Measurements from ENCODE around the gene AGMO.

The AGMO gene

DNA sequence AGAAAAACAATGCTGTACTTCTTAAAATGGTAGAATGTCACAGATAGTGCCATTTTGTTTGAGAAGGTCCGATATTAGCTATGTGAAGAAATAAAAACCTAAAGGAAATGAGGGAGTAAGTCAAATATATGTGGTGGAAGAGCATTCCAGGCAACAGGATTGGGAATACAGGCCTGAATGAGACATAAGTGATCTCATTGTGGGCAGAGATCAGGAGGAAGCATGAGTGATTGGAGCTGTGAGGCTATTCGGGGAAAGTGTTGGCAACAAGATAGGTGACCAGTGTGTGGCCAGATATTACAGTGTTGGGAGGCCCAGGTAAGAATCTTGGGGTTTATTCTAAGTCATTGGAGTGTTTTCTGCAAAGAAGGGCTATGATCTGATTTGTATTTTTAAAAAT is 41.3 kb upstream of the AGMO start:
- DNase-seq = no peak
- TF ChIP-seq EZH2phosphoT487 (IDR thresholded peaks at IDR 0.05; ENCODE audit: low read length) (no peak), EZH2 (optimal IDR thresholded peaks at IDR 0.05; ENCODE audit: low read depth, low read length) (no peak)
- TF ChIP-seq, protein P1, sequence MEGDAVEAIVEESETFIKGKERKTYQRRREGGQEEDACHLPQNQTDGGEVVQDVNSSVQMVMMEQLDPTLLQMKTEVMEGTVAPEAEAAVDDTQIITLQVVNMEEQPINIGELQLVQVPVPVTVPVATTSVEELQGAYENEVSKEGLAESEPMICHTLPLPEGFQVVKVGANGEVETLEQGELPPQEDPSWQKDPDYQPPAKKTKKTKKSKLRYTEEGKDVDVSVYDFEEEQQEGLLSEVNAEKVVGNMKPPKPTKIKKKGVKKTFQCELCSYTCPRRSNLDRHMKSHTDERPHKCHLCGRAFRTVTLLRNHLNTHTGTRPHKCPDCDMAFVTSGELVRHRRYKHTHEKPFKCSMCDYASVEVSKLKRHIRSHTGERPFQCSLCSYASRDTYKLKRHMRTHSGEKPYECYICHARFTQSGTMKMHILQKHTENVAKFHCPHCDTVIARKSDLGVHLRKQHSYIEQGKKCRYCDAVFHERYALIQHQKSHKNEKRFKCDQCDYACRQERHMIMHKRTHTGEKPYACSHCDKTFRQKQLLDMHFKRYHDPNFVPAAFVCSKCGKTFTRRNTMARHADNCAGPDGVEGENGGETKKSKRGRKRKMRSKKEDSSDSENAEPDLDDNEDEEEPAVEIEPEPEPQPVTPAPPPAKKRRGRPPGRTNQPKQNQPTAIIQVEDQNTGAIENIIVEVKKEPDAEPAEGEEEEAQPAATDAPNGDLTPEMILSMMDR (IDR thresholded peaks at IDR 0.05; ENCODE audit: low read length) = no peak
- H3K4me3 ChIP-seq (ENCODE audit: low read length) = no peak overlapping the region
- no peak overlapping the region for H3K9ac ChIP-seq (ENCODE audit: low read length)
- H4K20me1 ChIP-seq (ENCODE audit: insufficient read depth, low read length) = no peaks in the 10 kb centered on the region
- H3K27me3 ChIP-seq (replicated peaks; ENCODE audit: insufficient read depth, low read length) = no peaks in the 10 kb centered on the region
- no peaks in the 10 kb centered on the region for H3K9me3 ChIP-seq (replicated peaks; ENCODE audit: insufficient read depth, low read length)
- no peak overlapping the region for H2AFZ ChIP-seq (ENCODE audit: low read length)
- no peaks in the 10 kb centered on the region for H3K79me2 ChIP-seq (ENCODE audit: low read length)
- no peaks in the 10 kb centered on the region for H3K4me1 ChIP-seq (ENCODE audit: low read length)
- H3K27ac ChIP-seq (ENCODE audit: low read length) = no peak overlapping the region
- no peaks in the 10 kb centered on the region for H3F3A ChIP-seq (ENCODE audit: insufficient read depth, low read length)
- no peaks in the 10 kb centered on the region for H3K9me2 ChIP-seq (replicated peaks; ENCODE audit: insufficient read depth, low read length)
- H3K4me2 ChIP-seq (ENCODE audit: low read depth, low read length) = no peak overlapping the region
- H3K36me3 ChIP-seq (replicated peaks; ENCODE audit: insufficient read depth, low read length) = no peaks in the 10 kb centered on the region

DNA sequence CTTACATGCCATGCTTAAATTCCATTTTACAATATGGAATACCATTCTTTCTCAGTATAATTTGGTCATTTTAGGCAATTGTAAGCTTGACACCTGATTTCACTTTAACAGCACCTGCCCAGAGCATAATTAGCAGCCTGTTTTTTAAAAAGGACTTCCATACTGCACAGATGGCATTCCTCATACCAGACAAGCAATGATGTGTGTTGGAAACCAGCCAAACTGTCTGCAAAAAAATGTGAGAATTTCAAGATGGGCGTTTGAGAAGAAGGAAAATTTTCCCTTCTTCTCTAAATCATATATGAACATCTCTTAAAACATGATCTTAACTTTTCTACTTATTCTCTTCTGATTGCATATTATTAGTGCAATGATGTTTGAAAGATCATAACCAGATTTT is 40.4 kb upstream of the AGMO start:
- no peak for DNase-seq

DNA sequence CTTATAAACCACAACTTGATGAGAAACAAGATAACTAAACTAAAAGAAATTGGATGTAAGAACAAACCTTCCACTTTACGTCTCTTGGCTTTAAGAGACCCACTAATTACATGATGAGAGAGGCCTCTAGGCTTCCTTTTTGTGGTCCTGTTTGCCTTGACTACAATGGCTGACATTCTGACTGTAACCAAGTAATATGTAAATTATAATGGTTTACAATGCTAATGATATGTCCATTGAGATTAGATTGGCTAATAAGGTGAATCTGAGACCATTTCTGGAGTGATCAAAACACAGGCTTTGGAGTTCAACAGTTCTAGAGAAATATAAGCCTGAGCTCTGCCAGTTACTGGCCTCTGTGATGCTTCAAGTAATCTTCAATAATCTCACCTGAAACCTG is 39.4 kb upstream of the AGMO start:
- no peaks in the 10 kb centered on the region for H3K9me3 ChIP-seq (replicated peaks; ENCODE audit: insufficient read depth, low read length)
- H3K27me3 ChIP-seq (replicated peaks; ENCODE audit: insufficient read depth, low read length) = no peaks in the 10 kb centered on the region
- no peaks in the 10 kb centered on the region for H4K20me1 ChIP-seq (ENCODE audit: insufficient read depth, low read length)
- no peak for DNase-seq
- no peak overlapping the region for H3K9ac ChIP-seq (ENCODE audit: low read length)
- no peak overlapping the region for H3K27ac ChIP-seq (ENCODE audit: low read length)
- H3K79me2 ChIP-seq (ENCODE audit: low read length) = no peaks in the 10 kb centered on the region
- no peaks in the 10 kb centered on the region for H3K36me3 ChIP-seq (replicated peaks; ENCODE audit: insufficient read depth, low read length)
- TF ChIP-seq, protein P1 (IDR thresholded peaks at IDR 0.05; ENCODE audit: low read length) = no peak
- TF ChIP-seq EZH2phosphoT487 (IDR thresholded peaks at IDR 0.05; ENCODE audit: low read length) (no peak), EZH2 (optimal IDR thresholded peaks at IDR 0.05; ENCODE audit: low read depth, low read length) (no peak)
- no peak overlapping the region for H2AFZ ChIP-seq (ENCODE audit: low read length)
- H3K9me2 ChIP-seq (replicated peaks; ENCODE audit: insufficient read depth, low read length) = no peaks in the 10 kb centered on the region
- no peak overlapping the region for H3K4me2 ChIP-seq (ENCODE audit: low read depth, low read length)
- H3F3A ChIP-seq (ENCODE audit: insufficient read depth, low read length) = no peaks in the 10 kb centered on the region
- no peak overlapping the region for H3K4me3 ChIP-seq (ENCODE audit: low read length)
- H3K4me1 ChIP-seq (ENCODE audit: low read length) = no peaks in the 10 kb centered on the region

More for the DNA sequence above, 40.4 kb upstream of the AGMO start:
- Histone ChIP-seq H4K20me1 (ENCODE audit: insufficient read depth, low read length) (no peaks in the 10 kb centered on the region), H3K9ac (ENCODE audit: low read length) (no peak overlapping the region), H2AFZ (ENCODE audit: low read length) (no peak overlapping the region), H3K9me2 (replicated peaks; ENCODE audit: insufficient read depth, low read length) (no peaks in the 10 kb centered on the region), H3K9me3 (replicated peaks; ENCODE audit: insufficient read depth, low read length) (no peaks in the 10 kb centered on the region), H3K27me3 (replicated peaks; ENCODE audit: insufficient read depth, low read length) (no peaks in the 10 kb centered on the region), H3K27ac (ENCODE audit: low read length) (no peak overlapping the region), H3K79me2 (ENCODE audit: low read length) (no peaks in the 10 kb centered on the region), H3K4me1 (ENCODE audit: low read length) (no peaks in the 10 kb centered on the region), H3F3A (ENCODE audit: insufficient read depth, low read length) (no peaks in the 10 kb centered on the region), H3K4me3 (ENCODE audit: low read length) (no peak overlapping the region), H3K36me3 (replicated peaks; ENCODE audit: insufficient read depth, low read length) (no peaks in the 10 kb centered on the region), H3K4me2 (ENCODE audit: low read depth, low read length) (no peak overlapping the region)
- TF ChIP-seq EZH2 (optimal IDR thresholded peaks at IDR 0.05; ENCODE audit: low read depth, low read length) (no peak), EZH2phosphoT487 (IDR thresholded peaks at IDR 0.05; ENCODE audit: low read length) (no peak)
- TF ChIP-seq, protein P1 (IDR thresholded peaks at IDR 0.05; ENCODE audit: low read length) = no peak
